Measurements from ENCODE around the gene PRAMEF2. TPM values are rescaled to one million over a fixed set of nuclear protein-coding genes. Genes with fewer than 3 reads are reported as not detected.
"Not testable (repeated sequence)": the region's sequence is repeated elsewhere in the genome, so short reads cannot be mapped to it uniquely, and the experiment has no call there.

The PRAMEF2 gene
- polyA plus RNA-seq, 1 donor from 2014 or later: not detected

DNA sequence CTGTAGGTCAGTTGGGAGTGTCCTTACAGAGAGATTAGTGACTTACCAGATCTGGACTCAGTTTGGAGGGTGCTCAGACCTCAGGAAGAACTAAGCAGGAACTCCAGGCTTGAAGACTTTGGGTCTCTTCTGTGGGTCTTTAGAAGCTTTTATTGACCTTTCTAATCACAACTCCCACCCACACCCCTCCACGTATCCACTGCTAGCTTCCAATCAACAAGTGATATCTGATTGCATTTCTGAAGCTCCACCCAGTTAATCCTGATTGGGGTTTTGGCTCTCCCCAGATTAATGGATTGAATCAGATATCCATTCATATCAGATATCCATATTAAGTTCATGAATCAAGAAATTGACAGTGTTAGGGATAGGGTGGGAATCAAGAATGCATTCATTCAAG, 41.3 kb downstream of the PRAMEF2 start, which contains the start of gene PRAMEF10:
Gene PRAMEF10, minus strand, starts transcription at position 101 of the 400 bp plus-strand sequence. CDS start 2,423 bp downstream, outside the sequence.
- not testable (repeated sequence) for H3K9me3 ChIP-seq (ENCODE audit: low read length); H3K27me3 ChIP-seq (ENCODE audit: insufficient read depth, low read depth, low read length); H2AFZ ChIP-seq (ENCODE audit: low read depth, low read length); H4K20me1 ChIP-seq (ENCODE audit: insufficient read depth); H3K9me2 ChIP-seq (ENCODE audit: insufficient read depth, low read length); H3K4me2 ChIP-seq (ENCODE audit: low read length); H3K79me2 ChIP-seq (replicated peaks; ENCODE audit: insufficient read depth, low read length); H3F3A ChIP-seq (ENCODE audit: insufficient read depth, low read length, poor library complexity, severe bottlenecking); H3K4me3 ChIP-seq (ENCODE audit: low read length); H3K9ac ChIP-seq (ENCODE audit: low read length); H3K27ac ChIP-seq (ENCODE audit: low read length); H3K36me3 ChIP-seq (ENCODE audit: insufficient read depth, low read length)

DNA sequence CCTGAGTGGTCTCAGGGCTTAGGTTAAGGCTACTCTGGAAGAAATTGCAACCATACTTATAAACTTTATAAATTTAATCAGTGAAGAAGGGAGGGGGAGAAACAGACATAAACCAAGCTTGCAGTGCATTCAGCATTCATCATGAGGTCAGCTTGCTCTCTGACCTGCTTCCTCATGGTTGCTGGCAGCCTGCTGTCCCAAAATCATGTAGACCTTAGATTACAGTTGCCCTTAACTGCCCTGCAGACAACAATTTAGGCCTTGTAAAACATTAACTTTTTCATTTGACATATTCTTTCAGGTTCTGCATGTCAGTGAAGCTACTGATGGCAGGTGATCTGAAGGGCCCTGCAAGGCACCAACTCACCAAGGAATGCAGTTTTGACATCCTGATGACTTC, 42.3 kb downstream of the PRAMEF2 start:
- not testable (repeated sequence) for H3K4me2 ChIP-seq (ENCODE audit: low read length); H3K9ac ChIP-seq (ENCODE audit: low read length); H3K9me3 ChIP-seq (ENCODE audit: low read length); H2AFZ ChIP-seq (ENCODE audit: low read depth, low read length); H3K4me3 ChIP-seq (ENCODE audit: low read length); H3K27ac ChIP-seq (ENCODE audit: low read length); H3F3A ChIP-seq (ENCODE audit: insufficient read depth, low read length, poor library complexity, severe bottlenecking); H3K27me3 ChIP-seq (ENCODE audit: insufficient read depth, low read depth, low read length); H3K36me3 ChIP-seq (ENCODE audit: insufficient read depth, low read length); H3K79me2 ChIP-seq (replicated peaks; ENCODE audit: insufficient read depth, low read length); H4K20me1 ChIP-seq (ENCODE audit: insufficient read depth); H3K9me2 ChIP-seq (ENCODE audit: insufficient read depth, low read length)

DNA sequence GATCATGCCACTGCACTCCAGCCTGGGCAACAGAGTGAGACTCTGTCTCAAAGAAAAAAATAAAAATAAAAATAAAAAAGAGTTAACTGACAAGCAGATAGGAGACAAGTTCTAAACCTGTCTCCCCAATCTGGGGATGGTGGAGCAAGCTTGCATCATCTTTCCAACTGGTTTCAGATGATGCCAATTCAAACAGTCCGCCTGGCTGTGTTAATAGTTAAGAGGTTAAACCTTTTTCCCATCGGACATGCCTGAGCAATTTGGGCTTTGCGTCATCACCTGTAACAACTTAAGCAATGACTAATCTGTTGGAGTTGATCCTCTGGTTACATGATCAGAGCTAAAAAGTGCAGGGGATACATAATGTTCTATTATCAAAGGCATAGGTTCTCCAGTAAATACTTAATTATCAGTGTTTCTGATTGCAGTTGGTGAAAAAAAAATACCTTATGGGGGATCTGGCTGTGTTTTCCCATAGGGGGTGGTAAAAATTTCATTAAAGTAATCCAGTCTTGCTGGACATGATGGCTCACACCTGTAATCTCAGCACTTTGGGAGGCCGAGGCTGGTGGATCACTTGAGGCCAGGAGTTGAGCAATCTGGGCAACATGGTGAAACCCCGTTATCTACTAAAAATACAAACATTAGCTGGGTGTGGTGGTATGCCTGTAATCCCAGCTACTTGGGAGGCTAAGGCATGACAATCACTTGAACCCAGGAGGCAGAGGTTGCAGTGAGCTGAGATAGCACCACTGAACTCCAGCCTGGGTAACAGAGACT, 47.1 kb downstream of the PRAMEF2 start:
- H3K4me3 ChIP-seq (ENCODE audit: low read length); H4K20me1 ChIP-seq (ENCODE audit: insufficient read depth); H3K27ac ChIP-seq (ENCODE audit: low read length); H3K4me2 ChIP-seq (ENCODE audit: low read length); H2AFZ ChIP-seq (ENCODE audit: low read depth, low read length); H3F3A ChIP-seq (ENCODE audit: insufficient read depth, low read length, poor library complexity, severe bottlenecking); H3K9ac ChIP-seq (ENCODE audit: low read length); H3K9me2 ChIP-seq (ENCODE audit: insufficient read depth, low read length); H3K36me3 ChIP-seq (ENCODE audit: insufficient read depth, low read length); H3K27me3 ChIP-seq (ENCODE audit: insufficient read depth, low read depth, low read length); H3K9me3 ChIP-seq (ENCODE audit: low read length); H3K79me2 ChIP-seq (replicated peaks; ENCODE audit: insufficient read depth, low read length): not testable (repeated sequence)

Other genes starting within 250 kb of the PRAMEF2 start
- gene DHRS3, start 238.9 kb upstream of the PRAMEF2 start, polyA plus RNA-seq: 0.22 TPM in 1 of 2 replicates, not detected in the other
- gene AADACL4, start 213.0 kb upstream of the PRAMEF2 start, polyA plus RNA-seq: not detected in 2 replicates
- not detected in 2 replicates for gene AADACL3, start 141.0 kb upstream of the PRAMEF2 start, polyA plus RNA-seq
- gene CFAP107, start 110.9 kb upstream of the PRAMEF2 start, polyA plus RNA-seq: not detected in 2 replicates
- not detected in 2 replicates for gene PRAMEF12, start 83.3 kb upstream of the PRAMEF2 start, polyA plus RNA-seq
- not detected in 2 replicates for gene PRAMEF1, start 65.7 kb upstream of the PRAMEF2 start, polyA plus RNA-seq
- not detected in 2 replicates for gene PRAMEF11, start 25.7 kb upstream of the PRAMEF2 start, polyA plus RNA-seq
- not detected in 2 replicates for gene HNRNPCL1, start 8.4 kb upstream of the PRAMEF2 start, polyA plus RNA-seq
- gene PRAMEF4, start 29.1 kb downstream of the PRAMEF2 start, polyA plus RNA-seq: not detected in 2 replicates
- not detected in 2 replicates for gene PRAMEF10, start 41.2 kb downstream of the PRAMEF2 start, polyA plus RNA-seq
- not detected in 2 replicates for gene PRAMEF7, start 59.5 kb downstream of the PRAMEF2 start, polyA plus RNA-seq
- not detected in 2 replicates for gene PRAMEF6, start 90.5 kb downstream of the PRAMEF2 start, polyA plus RNA-seq
- gene PRAMEF27, start 199.5 kb downstream of the PRAMEF2 start, polyA plus RNA-seq: not detected in 2 replicates
- gene HNRNPCL3, start 203.7 kb downstream of the PRAMEF2 start, polyA plus RNA-seq: not detected in 2 replicates
- not detected in 2 replicates for gene PRAMEF25, start 213.7 kb downstream of the PRAMEF2 start, polyA plus RNA-seq